ENCODE data around the gene CRYGC.

The CRYGC gene

GRCh38 chr2:208092093-208092832, 37.4 kb downstream of the CRYGC start:
- DNase-seq: no peak

GRCh38 chr2:208090420-208090819, 39.2 kb downstream of the CRYGC start:
- DNase-seq: no peak

GRCh38 chr2:208086029-208086428, 43.6 kb downstream of the CRYGC start:
- no peak for DNase-seq

- no peak for DNase-seq
Measured at GRCh38 chr2:208083807-208084206, 45.8 kb downstream of the CRYGC start.
